NCI-H1436 treated with DMSO at 0.1 percent for 48 hours (cell line): ENCODE data around the gene CTNNA2.
"Not testable (repeated sequence)": the region's sequence is repeated elsewhere in the genome, so short reads cannot be mapped to it uniquely, and the experiment has no call there.

Source experiments
- DNase-seq: peaks from one replicate; lab custom pipeline; 2025; lab: John Stamatoyannopoulos, UW

Gene CTNNA2

DNA sequence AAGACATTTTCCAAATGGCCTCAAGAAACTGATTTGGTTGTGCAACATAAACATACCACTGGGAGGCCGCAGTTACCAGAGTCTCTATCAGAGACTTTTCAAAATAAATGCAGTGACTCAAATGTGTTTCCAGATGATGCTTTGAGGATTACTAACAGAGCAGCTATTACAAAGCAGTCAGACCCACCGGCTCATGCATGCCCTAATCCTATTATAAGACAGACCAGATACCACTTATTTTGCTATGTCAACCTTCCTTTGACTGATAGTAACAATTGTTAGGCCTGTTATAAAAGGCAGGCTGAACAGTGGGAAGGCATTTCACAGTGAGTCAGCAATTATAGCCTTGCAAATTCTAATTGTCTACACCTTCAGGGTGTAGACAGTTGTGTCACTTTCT is 574.0 kb downstream of the CTNNA2 start:
- DNase-seq: no peak

DNA sequence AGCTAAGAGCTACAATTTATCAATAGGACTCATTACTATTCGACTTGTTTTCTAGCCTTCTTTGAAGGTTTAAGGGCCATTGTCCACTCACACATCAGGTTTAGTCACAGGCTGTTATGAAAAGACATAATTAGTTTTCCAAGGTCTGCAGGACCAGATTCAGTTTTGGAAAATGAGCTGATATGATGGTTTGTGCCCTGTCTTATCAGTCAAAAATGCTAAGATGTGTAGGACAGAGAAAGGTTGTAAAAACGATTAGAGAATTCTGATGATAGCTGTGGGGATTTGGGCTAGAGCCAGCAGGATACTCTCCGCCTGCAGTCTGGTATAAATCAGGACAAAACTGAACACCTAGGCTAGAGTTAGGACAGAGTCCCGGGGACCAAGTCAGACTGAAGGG is 578.4 kb downstream of the CTNNA2 start:
- DNase-seq: no peak

DNA sequence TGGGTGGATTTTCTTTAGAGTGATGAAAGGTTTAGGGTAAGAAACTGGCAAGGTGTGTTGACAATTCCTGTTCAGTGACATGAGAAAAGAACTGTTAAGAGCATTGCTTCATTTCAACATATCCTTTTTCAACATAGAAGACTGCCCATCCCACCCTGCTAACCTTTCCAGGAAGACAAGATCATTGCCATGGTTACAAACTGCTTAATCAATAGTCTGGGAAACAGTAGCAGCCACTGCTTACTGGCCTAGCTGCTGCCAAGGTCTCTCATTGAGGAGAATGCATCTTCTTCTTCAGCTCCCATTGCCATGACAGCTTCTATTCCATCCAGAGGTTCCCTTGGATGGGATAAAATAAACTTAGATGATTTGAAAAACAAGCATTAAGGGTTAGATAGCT is 579.6 kb downstream of the CTNNA2 start:
- DNase-seq: no peak

DNA sequence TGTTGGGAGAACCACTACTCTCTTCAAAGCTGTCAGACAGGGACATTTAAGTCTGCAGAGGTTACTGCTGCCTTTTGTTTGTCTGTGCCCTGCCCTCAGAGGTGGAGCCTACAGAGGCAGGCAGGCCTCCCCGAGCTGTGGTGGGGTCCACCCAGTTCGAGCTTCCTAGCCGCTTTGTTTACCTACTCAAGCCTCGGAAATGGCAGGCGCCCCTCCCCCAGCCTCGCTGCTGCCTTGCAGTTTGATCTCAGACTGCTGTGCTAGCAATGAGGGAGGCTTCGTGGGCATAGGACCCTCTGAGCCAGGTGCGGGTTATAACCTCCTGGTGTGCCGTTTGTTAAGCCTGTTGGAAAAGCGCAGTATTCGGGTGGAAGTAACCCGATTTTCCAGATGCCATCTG is 585.7 kb downstream of the CTNNA2 start:
- not testable (repeated sequence) for DNase-seq

DNA sequence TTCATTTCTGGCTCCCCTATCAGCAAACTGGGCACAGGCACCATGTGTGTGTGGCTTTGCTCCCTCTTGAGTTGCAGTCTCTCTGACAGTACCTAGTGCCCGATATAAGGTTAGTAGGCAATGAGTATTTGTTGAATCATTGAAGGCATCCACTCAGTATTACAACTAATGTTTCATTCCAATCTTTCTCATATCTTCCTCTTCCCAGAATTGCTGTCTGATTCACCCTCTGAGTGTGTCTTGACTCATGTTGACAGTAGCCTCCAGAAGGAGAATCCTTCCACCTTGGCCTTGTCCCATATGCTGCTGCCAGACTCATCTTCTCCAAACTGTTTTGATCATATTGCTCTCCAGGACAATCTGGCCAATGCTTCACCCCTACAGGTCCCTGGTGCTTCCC is 589.2 kb downstream of the CTNNA2 start:
- no peak for DNase-seq

DNA sequence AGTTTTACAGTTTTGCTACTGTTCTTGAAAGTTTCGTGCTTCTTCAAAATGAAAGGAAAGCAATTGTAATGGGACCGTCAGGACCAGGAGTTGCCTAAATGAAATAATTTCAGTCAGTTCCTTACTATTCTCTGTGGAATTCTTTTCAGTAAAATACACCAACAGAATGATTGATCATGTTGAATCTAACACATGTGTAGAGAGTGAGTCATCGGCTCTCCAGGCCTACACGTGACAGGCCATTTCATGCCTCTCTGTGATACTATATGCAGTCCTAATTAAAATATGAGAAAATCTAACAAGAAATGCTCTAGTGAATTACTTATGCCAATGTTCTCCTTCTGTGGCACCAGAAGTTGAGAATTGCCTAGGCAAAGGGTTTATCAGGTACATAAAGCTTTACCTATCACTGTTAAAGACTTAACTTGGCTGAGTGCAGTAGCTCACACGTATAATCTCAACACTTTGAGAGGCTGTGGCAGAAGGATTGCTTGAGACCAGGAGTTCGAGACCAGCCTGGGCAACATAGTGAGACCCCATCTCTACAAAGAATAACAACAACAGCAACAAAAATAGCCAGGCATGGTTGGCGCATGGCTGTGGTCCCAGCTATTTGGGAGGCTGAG is 592.3 kb downstream of the CTNNA2 start:
- DNase-seq: no peak

DNA sequence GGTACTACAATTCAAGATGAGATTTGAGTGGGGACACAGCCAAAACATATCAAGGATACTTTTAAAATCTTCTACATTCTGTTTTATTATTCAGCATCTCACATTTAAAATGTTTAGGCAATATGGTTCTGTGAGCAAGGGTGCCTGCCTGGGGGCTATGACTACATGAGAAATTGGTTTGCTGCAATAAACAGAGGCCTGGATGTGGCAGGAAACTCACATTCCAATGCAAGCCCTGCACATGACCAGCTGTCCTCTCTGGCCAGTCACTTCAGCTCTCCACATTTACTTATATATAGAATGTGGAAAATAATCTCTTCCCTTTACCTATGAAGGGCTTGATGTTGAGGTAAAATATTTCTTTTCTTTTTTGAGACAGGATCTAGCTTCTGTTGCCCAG is 598.3 kb downstream of the CTNNA2 start:
- DNase-seq: no peak

DNA sequence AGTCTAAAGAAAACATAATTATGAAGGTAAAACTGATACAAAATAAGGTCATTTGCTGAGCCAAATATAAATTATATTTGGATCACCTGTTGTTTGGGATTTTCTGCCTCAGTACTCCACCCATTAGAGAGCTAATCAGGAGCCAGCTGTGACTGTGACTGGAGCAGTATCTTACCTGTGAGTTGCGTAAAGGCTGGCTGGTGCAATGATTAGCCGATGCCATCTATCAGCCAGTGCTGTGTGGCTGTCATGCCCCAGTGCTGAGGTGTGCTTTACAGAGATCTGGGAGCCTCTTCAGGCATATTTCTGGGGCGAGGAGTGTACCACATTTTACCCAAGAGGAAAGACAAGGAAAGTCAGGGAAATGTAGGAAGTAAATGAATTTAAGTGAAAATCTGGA is 599.9 kb downstream of the CTNNA2 start:
- DNase-seq: no peak

DNA sequence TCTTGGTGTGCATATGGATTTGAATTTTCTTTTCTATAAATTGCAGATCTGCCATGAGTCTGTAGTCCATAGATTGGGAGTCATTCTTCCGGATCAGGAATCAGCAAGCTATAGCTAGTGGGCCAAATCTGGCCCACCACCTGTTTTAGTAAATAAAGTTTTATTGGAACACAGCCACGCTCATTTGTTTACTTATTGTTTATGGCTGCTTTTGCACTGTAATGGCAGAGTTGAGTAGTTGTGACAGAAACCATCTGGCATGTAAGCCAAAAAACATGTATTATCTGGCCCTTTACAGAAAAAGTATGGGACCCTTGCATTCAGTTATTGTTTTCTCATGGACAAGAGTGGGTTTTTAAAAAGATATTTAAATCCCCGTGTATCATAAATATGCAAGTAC is 600.5 kb downstream of the CTNNA2 start:
- DNase-seq: no peak

DNA sequence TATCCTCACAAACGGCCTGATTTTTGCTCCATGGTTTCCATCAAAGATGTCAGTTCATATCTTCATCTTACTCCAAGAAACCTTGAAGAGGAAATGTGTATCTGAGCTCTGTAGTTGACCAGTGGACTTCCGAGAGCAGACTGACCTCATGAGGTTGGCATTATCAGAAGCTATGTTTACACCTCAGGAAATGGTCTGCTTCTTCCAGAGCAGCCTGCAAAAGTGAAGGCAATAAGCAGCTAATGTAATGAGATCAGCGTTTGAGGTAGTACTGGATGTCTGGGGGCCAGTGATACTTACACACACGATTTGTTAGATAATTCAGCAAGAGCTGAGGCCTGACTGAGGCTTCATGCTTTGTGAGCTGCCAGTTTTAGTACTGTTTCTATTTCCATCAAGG is 602.0 kb downstream of the CTNNA2 start:
- no peak for DNase-seq

DNA sequence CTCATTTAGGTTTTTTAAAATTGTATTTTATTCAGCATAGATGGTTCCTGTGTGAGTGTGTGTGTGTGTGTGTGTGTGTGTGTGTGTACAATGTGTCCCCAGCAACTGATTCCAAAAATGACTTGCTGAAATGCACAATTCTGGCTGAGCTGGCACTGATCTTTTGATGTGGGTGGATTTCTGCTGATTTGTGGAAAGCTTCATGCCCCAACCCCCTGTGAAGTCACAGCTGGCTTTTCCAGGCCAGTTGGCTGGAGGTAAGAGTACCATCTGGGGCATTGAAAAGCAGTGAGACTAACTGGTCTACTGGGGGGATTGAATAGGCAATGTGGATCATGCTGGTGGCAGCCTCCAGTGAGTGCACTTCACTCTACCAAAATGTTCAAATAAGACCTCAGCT is 604.5 kb downstream of the CTNNA2 start:
- no peak for DNase-seq

DNA sequence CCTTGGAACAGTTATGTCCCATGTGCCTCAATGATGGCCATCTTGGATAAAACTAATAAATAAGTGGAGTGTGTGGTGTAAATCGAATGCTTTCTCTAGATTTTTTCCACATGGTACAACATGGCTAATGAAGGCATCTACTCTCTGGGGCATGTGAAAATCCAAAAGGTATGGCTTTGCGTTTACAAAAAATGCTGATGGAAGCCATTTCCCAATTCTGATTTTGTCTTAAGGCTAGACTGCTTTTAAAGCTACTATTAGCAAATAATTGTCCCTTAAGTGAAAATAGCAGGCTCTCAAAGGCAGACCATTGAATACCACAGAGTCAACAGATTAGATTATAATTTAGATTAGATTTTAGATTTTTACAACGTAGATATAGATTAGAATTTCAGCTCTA is 608.0 kb downstream of the CTNNA2 start:
- DNase-seq: no peak

DNA sequence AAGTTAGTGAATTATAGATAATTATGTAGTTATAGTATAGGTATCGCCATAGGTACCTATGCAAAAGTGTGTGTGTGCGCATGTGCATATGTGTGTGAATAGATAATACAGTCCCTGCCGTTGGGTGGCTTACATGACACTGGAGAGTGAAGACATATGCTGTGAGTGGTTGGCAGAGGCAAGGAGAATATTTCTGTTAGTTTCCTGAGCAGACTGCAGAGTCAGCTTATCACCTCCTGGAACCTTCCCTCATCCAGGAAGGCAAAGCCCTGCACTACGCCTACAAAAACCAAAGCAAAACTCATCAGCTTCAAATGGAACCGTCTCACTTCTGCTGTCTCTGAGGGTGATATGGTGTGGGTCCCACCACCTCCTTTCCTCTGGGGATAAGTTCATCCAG is 609.8 kb downstream of the CTNNA2 start:
- DNase-seq: no peak

DNA sequence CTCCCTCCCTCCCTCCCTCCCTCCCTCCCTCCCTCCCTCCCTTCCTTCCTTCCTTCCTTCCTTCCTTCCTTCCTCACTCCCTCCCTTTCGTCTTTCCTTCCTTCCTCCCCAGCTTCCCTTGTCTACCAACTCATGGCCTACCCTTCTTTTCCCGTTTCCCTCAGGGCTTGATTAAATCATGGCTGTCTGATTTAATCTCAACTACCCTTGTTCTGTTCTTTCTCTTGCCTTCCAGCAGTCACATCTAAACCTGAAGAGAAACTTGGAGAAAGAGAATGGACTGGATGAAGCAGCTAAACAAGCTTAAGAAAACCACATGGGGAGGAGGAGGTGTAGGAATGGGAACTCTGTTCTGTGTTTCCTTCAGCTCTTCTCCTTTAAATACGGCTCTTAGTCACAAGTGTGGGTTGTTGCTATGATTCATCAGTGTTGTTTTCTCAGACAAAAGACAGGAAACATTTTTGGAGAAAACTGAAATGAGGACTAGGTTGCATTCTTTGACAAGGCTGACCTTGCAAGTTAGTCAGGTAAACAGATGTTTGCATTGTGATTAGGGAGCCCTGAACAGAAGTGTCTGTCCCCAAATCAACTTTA is 613.8 kb downstream of the CTNNA2 start:
- no peak for DNase-seq

DNA sequence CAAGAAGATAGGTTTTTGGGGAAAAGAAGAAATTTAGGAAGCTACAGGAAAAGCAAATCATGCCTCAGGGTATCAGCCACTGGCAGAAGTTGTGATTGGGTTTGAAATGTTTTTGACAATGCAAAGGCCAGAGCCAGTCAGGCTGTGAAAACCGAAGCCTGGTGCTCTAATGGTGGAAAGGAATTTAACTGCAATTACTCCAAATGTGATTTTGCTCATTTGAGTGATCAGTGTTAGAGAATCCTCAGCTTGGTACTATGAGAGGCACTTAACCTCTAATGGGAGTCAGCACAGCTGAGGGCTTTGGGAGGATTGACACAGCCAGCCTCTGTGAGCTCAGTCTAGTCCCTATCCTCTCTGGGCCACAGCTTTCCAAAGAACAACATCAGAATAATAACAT is 615.2 kb downstream of the CTNNA2 start:
- DNase-seq: no peak

DNA sequence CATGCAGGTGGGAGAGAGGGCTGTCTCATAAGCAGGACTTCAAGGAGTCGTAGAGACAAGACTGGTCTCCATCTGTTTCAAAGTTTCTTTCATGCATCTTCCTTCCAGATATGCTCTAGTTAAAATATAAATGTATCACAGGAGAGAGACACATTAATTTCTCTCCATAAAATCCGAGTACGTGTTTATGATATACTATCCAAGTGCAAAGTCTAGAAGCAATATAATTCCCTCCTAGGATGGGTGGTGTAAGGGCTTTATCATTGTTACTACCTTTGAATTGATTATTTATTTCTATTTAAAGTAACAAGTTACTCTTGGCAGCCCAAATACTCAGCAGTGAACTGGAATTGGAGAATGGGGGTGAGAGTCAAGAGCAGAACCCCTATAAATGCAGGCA is 619.4 kb downstream of the CTNNA2 start:
- DNase-seq: no peak

DNA sequence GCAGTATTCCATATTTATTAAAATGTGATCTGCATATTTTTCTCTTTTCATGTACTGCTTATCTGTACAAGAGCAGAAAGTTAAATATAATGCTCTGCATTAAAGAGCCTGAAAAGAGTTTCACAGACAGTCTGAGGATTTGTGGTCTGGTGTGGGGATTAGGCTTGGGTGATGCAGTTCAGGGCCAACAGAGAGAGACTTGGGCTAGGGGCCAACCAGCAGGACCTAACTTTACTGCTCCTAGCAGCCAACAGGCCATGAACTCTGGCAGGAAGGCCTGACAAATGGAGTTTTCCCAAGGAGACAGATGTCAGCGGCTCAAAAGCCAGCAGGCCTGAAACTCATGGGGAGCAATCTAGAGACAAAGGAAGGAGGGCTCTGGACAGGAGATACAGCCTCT is 622.1 kb downstream of the CTNNA2 start:
- DNase-seq: no peak

DNA sequence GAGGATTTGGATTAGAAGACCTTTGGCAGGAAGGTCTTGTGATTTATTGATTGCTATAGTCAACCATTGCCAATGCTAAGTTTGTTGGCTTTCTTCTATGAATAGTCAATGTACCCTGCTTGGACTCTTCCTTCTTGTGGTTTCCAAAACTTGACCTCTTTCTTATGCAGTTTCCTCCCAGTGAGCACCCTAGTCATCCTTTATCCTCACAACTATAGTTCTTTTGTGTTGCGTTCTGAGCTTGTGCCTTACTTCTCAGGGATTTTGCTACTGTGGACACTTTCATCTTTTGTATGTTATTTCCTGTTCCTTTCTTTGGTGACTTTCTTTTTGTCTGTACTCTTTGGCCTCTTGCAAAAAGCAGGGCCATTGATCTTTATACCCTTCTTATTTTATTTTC is 623.5 kb downstream of the CTNNA2 start:
- no peak for DNase-seq

DNA sequence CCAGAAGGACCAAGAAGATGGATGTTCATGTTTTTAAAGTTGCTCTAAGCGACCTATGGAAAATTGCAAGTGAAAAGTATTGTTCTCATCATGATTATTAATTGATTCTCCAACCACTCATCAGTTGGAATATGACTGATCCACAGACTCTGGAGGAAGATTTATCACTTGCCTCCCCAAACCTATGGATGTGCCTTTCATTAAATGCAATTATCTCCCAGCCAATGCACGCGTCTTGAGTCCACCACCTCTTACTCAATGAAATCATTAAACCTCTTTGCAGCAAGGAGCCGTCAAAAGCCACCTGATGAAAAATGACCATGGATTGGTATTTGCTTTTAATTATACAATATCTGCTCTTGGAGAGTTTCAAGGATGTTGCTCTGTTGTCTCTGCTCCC is 626.1 kb downstream of the CTNNA2 start:
- no peak for DNase-seq

DNA sequence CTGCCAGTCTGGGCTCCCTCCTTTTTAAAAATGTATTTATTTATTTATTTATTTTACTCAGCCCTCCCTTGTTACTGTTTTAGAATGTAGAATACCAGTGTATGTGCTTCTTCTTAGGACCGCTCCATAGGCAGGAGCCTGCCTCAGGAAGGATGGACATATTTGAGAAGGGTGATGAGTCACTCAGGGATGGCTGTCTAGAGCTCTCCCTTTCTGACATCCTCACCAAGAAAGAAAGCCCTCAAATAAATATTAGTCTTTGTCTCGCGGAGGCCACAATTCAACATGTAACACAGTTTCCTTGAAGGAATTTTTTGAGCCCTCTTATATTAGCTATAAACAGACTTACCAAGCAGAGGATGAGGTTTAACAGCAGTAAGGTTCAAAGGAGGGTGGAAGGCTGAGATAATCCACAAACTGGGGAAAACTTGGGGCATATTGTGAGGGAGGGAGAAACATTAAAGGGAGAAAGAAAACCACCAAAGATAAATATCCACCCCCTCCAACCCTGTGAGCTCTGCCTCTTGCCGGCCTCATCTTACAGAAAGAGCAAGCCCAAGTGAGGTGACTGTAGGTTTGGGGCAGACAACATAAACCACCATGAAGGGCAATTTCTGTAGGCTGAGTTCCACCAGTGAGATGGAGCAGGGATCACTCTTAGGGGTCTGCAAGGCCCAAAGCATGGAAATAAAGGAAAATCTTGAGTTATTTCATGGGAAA is 628.3 kb downstream of the CTNNA2 start:
- no peak for DNase-seq

DNA sequence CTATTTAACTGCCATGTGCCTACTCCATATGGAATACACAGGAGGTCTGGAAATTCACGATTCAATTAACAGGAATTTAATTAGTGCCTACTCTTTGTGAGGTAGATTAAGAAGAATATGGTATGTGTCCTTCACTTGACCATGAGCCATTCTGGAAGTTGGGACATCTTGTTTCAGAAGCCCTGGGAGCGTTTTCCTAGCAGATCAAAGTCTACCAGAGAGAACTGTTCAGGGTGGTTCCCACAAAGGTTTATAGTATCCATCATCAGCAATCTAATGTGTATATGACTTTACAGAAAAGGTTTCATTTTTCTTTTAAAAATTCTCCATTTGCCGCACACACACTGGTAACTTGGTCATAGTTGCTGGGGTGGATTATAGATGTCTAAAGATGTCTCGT is 632.6 kb downstream of the CTNNA2 start:
- DNase-seq: no peak

DNA sequence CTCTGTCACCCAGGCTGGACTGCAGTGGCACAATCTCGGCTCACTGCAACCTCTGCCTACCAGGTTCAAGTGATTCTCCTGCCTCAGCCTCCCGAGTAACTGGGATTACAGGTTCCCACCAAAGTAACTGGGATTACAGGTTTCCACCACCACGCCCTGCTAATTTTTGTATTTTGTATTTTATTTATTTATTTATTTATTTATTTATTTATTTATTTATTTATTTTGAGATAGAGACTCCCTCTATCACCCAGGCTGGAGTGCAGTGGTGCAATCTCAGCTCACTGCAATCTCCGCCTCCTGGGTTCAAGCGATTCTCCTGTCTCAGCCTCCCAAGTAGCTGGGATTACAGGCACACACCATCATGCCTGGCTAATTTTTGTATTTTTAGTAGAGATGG is 633.9 kb downstream of the CTNNA2 start:
- not testable (repeated sequence) for DNase-seq

DNA sequence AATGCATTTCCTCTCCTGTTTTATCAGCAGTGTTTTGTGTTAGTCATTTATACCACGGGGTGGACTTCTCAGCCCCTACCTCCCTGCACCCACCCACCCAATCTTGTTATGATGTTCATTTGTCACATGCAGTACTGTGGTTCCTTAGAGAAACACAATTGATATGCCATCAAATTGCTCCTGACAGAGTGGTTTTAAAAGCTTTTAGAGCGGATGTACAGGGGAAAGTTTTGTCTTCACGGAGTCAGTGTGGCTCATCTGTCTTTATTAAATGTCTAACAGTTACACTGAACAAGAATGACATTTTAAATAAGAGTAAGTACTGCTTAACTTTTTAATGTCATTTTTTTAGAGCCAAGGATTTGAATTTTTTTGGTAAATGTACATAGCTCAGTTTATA is 634.8 kb downstream of the CTNNA2 start:
- DNase-seq: no peak

DNA sequence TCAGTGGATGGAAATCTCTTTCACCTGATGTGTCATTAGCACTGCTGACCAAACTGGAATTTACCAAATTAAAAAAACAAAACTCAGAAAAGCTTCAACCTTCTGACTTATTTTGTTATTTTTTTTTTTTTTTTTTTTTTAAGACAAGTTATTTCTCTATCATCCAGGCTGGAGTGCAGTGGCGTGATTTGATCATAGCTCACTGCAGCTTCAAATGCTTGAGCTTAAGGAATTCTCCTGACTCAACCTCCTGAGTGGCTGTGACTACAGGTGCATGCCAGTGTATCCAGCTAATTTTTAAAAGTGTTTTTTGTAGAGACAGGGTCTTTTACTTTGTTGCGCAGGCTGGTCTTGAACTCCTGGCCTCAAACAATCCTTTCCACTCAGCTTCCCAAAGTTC is 636.1 kb downstream of the CTNNA2 start:
- DNase-seq: no peak
